IPS-11a (cell line): Measurements from ENCODE around the gene MAN2A2.

Source experiments
- H3K4me3 ChIP-seq: one replicate; pipeline ENCODE4 v1.5.1; 2013; ENCODE audit warnings: low read depth, low read length, control low read depth

Gene MAN2A2

GRCh38 chr15:90902840-90903732 is at the start of gene MAN2A2:
Gene MAN2A2, plus strand, starts transcription at chr15:90903302. Its CDS starts 906 bp downstream, at chr15:90904208.
- H3K4me3 ChIP-seq, result peak within 1 kb of the TSS; percentile 65

- no peak overlapping the region for H3K4me3 ChIP-seq
Measured at GRCh38 chr15:90855139-90855538, 48.0 kb upstream of the MAN2A2 start.

GRCh38 chr15:90857337-90857736 is 45.8 kb upstream of the MAN2A2 start:
- H3K4me3 ChIP-seq, result no peak overlapping the region

- H3K4me3 ChIP-seq, result no peak overlapping the region
Measured at GRCh38 chr15:90857883-90858443, 45.1 kb upstream of the MAN2A2 start.

GRCh38 chr15:90859234-90860131 is 43.6 kb upstream of the MAN2A2 start:
- no peak overlapping the region for H3K4me3 ChIP-seq

GRCh38 chr15:90860450-90860849 is 42.7 kb upstream of the MAN2A2 start:
- no peak overlapping the region for H3K4me3 ChIP-seq

GRCh38 chr15:90860942-90861675 is 42.0 kb upstream of the MAN2A2 start:
- no peak overlapping the region for H3K4me3 ChIP-seq

GRCh38 chr15:90862487-90862886 is 40.6 kb upstream of the MAN2A2 start:
- H3K4me3 ChIP-seq, result no peak overlapping the region

GRCh38 chr15:90862964-90863778 is 39.9 kb upstream of the MAN2A2 start:
- H3K4me3 ChIP-seq, result no peak overlapping the region

- H3K4me3 ChIP-seq, result no peak overlapping the region
Measured at GRCh38 chr15:90863987-90864386, 39.1 kb upstream of the MAN2A2 start.

GRCh38 chr15:90864507-90864906 is 38.6 kb upstream of the MAN2A2 start:
- no peak overlapping the region for H3K4me3 ChIP-seq

GRCh38 chr15:90865702-90866101 is 37.4 kb upstream of the MAN2A2 start:
- H3K4me3 ChIP-seq, result no peak overlapping the region

- H3K4me3 ChIP-seq, result no peak overlapping the region
Measured at GRCh38 chr15:90866161-90866715, 36.9 kb upstream of the MAN2A2 start.

- no peak overlapping the region for H3K4me3 ChIP-seq
Measured at GRCh38 chr15:90866800-90867199, 36.3 kb upstream of the MAN2A2 start.

- no peak within 1 kb of the TSS for H3K4me3 ChIP-seq
Measured at GRCh38 chr15:90868261-90868689, 34.8 kb upstream of the MAN2A2 start, which contains the start of gene FURIN. Gene FURIN, plus strand, starts transcription at chr15:90868588. Its CDS starts 7,153 bp downstream, at chr15:90875741.

GRCh38 chr15:90869140-90869541 is 34.0 kb upstream of the MAN2A2 start:
- no peak overlapping the region for H3K4me3 ChIP-seq

- no peak overlapping the region for H3K4me3 ChIP-seq
Measured at GRCh38 chr15:90869601-90870353, 33.3 kb upstream of the MAN2A2 start.

- H3K4me3 ChIP-seq, result peak overlapping the region; percentile 55
Measured at GRCh38 chr15:90870354-90871138, 32.6 kb upstream of the MAN2A2 start.
